GM12878 (cell line): ENCODE data around the gene LYSMD2.

ENCODE experiments used
- CEBPB ChIP-seq, 2 experiments: fragments of 150-350 bp in 1 of 2; IDR thresholded peaks; 2 replicates each; pipeline ENCODE4 v1.6.1; 2012 to 2014; ENCODE audit warnings: low read depth in 2 of 2, low read length in 2 of 2, borderline replicate concordance in 1 of 2, inconsistent platforms in 1 of 2
- EP300 ChIP-seq, 2 experiments: fragments of 150-350 bp in 1 of 2; IDR thresholded peaks; 2 replicates each; pipeline ENCODE4 v1.6.1; 2011 to 2012; ENCODE audit warnings: low read depth in 2 of 2, low read length in 2 of 2, borderline replicate concordance in 1 of 2, improper control_type of control experiment in 1 of 2, inconsistent platforms in 1 of 2; ENCODE audit not compliant: control insufficient read depth in 1 of 2
- IKZF1 ChIP-seq: fragments of 450-650 bp; conservative IDR thresholded peaks from 2 replicates; pipeline ENCODE4 v1.6.1; 2017; ENCODE audit warnings: antibody characterized with exemption, mild to moderate bottlenecking
- RAD21 ChIP-seq: IDR thresholded peaks from 2 replicates; pipeline ENCODE4 v1.6.1; 2011; ENCODE audit warnings: mild to moderate bottlenecking, low read depth, low read length, moderate library complexity; ENCODE audit not compliant: insufficient read depth
- RFX5 ChIP-seq: IDR thresholded peaks from 2 replicates; pipeline ENCODE4 v1.6.1; 2011; ENCODE audit warnings: low read depth, low read length, improper control_type of control experiment
- TF ChIP-seq, protein P1 (sequence below), 3 experiments: IDR thresholded peaks in 2 of 3; conservative IDR thresholded peaks in 1 of 3; 2 replicates each; pipeline ENCODE4 v1.5.1; 2011; ENCODE audit warnings: low read depth in 3 of 3, low read length in 3 of 3, mild to moderate bottlenecking in 3 of 3, control low read depth in 2 of 3, moderate library complexity in 2 of 3, inconsistent platforms in 1 of 3, mixed read lengths in 1 of 3; ENCODE audit not compliant: control insufficient read depth in 2 of 3, insufficient read depth in 1 of 3; ENCODE audit errors: extremely low read depth in 1 of 3
- TF ChIP-seq, protein P2 (sequence below): fragments of 450-650 bp; formaldehyde crosslinking; IDR thresholded peaks from 2 replicates; pipeline ENCODE4 v1.4.0; 2022; ENCODE audit warnings: mild to moderate bottlenecking, moderate library complexity
- TF ChIP-seq, protein P3 (sequence below): IDR thresholded peaks from 2 replicates; pipeline ENCODE4 v1.6.1; 2012; ENCODE audit warnings: mild to moderate bottlenecking, low read depth, low read length
- TF ChIP-seq, protein P4 (sequence below): IDR thresholded peaks from 2 replicates; pipeline ENCODE4 v1.6.1; 2011; ENCODE audit warnings: mild to moderate bottlenecking, low read depth, low read length, moderate library complexity; ENCODE audit not compliant: insufficient replicate concordance

DNA sequence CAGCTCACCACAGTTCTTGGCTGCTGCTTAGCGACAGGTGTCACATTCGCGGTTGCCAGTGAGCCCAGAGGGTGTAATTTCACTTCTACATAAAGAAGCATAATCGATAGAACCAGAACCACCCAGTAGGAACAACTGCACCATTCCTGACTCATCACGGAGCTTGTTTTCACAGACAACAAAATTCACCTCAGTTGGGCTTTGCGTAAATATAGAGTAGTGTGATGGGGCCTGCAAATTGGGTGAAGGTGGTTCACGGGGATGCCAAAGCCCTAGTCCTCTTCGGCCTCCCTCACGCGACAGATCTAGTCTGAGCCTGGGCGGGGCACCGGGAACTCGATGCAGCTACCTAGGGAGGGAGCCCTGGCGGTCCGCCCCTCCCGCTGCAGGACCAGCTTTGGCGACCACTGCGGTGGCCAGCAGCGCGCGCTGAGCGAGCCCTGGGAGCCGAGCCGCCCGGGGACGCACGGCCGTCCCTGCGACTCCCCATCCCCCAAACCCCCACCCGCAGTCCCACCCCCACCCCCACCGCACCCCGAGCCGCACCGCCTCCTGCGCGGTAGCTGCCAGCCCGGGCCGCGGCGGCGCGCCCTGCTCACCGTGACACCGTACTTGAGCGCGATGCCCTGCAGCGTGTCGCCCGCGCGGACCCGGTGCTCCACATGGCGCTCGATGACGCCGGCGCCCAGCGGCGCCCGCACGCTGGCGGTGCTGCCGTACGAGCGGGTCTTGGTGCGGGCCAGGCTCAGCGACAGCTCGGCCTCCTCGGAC is 519 bp downstream of the LYSMD2 start:
- TF ChIP-seq, protein P1, sequence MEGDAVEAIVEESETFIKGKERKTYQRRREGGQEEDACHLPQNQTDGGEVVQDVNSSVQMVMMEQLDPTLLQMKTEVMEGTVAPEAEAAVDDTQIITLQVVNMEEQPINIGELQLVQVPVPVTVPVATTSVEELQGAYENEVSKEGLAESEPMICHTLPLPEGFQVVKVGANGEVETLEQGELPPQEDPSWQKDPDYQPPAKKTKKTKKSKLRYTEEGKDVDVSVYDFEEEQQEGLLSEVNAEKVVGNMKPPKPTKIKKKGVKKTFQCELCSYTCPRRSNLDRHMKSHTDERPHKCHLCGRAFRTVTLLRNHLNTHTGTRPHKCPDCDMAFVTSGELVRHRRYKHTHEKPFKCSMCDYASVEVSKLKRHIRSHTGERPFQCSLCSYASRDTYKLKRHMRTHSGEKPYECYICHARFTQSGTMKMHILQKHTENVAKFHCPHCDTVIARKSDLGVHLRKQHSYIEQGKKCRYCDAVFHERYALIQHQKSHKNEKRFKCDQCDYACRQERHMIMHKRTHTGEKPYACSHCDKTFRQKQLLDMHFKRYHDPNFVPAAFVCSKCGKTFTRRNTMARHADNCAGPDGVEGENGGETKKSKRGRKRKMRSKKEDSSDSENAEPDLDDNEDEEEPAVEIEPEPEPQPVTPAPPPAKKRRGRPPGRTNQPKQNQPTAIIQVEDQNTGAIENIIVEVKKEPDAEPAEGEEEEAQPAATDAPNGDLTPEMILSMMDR (IDR thresholded peaks at IDR 0.05 in 2 of 3, conservative IDR thresholded peaks at IDR 0.05 in 1 of 3; ENCODE audit: control insufficient read depth in 2 of 3, extremely low read depth in 1 of 3, insufficient read depth in 1 of 3, low read depth in 3 of 3, low read length in 3 of 3), result no peak
- TF ChIP-seq RAD21 (no peak), CEBPB (IDR thresholded peaks at IDR 0.05; ENCODE audit: borderline replicate concordance in 1 of 2, low read depth in 2 of 2, low read length in 2 of 2) (no peak), RFX5 (no peak), IKZF1 (no peak), EP300 (IDR thresholded peaks at IDR 0.05; ENCODE audit: borderline replicate concordance in 1 of 2, control insufficient read depth in 1 of 2, low read depth in 2 of 2, low read length in 2 of 2) (no peak)
- TF ChIP-seq, protein P2, sequence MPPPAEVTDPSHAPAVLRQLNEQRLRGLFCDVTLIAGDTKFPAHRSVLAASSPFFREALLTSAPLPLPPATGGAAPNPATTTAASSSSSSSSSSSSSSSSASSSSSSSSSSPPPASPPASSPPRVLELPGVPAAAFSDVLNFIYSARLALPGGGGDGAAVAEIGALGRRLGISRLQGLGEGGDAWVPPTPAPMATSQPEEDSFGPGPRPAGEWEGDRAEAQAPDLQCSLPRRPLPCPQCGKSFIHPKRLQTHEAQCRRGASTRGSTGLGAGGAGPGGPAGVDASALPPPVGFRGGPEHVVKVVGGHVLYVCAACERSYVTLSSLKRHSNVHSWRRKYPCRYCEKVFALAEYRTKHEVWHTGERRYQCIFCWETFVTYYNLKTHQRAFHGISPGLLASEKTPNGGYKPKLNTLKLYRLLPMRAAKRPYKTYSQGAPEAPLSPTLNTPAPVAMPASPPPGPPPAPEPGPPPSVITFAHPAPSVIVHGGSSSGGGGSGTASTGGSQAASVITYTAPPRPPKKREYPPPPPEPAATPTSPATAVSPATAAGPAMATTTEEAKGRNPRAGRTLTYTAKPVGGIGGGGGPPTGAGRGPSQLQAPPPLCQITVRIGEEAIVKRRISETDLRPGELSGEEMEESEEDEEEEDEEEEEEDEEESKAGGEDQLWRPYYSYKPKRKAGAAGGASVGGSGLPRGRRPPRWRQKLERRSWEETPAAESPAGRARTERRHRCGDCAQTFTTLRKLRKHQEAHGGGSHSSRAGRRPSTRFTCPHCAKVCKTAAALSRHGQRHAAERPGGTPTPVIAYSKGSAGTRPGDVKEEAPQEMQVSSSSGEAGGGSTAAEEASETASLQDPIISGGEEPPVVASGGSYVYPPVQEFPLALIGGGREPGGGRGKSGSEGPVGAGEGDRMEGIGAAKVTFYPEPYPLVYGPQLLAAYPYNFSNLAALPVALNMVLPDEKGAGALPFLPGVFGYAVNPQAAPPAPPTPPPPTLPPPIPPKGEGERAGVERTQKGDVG, result no peak
- TF ChIP-seq, protein P3, sequence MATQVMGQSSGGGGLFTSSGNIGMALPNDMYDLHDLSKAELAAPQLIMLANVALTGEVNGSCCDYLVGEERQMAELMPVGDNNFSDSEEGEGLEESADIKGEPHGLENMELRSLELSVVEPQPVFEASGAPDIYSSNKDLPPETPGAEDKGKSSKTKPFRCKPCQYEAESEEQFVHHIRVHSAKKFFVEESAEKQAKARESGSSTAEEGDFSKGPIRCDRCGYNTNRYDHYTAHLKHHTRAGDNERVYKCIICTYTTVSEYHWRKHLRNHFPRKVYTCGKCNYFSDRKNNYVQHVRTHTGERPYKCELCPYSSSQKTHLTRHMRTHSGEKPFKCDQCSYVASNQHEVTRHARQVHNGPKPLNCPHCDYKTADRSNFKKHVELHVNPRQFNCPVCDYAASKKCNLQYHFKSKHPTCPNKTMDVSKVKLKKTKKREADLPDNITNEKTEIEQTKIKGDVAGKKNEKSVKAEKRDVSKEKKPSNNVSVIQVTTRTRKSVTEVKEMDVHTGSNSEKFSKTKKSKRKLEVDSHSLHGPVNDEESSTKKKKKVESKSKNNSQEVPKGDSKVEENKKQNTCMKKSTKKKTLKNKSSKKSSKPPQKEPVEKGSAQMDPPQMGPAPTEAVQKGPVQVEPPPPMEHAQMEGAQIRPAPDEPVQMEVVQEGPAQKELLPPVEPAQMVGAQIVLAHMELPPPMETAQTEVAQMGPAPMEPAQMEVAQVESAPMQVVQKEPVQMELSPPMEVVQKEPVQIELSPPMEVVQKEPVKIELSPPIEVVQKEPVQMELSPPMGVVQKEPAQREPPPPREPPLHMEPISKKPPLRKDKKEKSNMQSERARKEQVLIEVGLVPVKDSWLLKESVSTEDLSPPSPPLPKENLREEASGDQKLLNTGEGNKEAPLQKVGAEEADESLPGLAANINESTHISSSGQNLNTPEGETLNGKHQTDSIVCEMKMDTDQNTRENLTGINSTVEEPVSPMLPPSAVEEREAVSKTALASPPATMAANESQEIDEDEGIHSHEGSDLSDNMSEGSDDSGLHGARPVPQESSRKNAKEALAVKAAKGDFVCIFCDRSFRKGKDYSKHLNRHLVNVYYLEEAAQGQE, result no peak
- TF ChIP-seq, protein P4, sequence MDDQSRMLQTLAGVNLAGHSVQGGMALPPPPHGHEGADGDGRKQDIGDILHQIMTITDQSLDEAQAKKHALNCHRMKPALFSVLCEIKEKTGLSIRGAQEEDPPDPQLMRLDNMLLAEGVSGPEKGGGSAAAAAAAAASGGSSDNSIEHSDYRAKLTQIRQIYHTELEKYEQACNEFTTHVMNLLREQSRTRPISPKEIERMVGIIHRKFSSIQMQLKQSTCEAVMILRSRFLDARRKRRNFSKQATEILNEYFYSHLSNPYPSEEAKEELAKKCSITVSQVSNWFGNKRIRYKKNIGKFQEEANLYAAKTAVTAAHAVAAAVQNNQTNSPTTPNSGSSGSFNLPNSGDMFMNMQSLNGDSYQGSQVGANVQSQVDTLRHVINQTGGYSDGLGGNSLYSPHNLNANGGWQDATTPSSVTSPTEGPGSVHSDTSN, result no peak
